ENCODE data around the gene ENO3.

- TF ChIP-seq, protein P1, sequence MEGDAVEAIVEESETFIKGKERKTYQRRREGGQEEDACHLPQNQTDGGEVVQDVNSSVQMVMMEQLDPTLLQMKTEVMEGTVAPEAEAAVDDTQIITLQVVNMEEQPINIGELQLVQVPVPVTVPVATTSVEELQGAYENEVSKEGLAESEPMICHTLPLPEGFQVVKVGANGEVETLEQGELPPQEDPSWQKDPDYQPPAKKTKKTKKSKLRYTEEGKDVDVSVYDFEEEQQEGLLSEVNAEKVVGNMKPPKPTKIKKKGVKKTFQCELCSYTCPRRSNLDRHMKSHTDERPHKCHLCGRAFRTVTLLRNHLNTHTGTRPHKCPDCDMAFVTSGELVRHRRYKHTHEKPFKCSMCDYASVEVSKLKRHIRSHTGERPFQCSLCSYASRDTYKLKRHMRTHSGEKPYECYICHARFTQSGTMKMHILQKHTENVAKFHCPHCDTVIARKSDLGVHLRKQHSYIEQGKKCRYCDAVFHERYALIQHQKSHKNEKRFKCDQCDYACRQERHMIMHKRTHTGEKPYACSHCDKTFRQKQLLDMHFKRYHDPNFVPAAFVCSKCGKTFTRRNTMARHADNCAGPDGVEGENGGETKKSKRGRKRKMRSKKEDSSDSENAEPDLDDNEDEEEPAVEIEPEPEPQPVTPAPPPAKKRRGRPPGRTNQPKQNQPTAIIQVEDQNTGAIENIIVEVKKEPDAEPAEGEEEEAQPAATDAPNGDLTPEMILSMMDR (conservative IDR thresholded peaks at IDR 0.05; ENCODE audit: low read length): no peak
- TF ChIP-seq EZH2phosphoT487 (IDR thresholded peaks at IDR 0.05; ENCODE audit: borderline replicate concordance, low read depth, low read length): no peak
These were observed 48.0 kb downstream of the ENO3 start for GRCh38 chr17:4998732-4999429.

Data from OCI-LY7 (cell line).